ENCODE results near the gene GDPGP1. TPM values are rescaled to one million over a fixed set of nuclear protein-coding genes. Genes with fewer than 3 reads are reported as not detected.

Gene GDPGP1
- total and polyA plus RNA-seq, 11 donors = 4.8 to 18.9 (median 12.3) TPM

- intact Hi-C loops (cut with DNase I) = loop anchor here in 2 of 10 donors (5.0 kb wide), 2 partner anchors 32 to 117 kb away; partner anchors contain the start of gene IDH2 (in 1 of the 2)
Measured at GRCh38 chr15:90219421-90220141, 14.4 kb upstream of the GDPGP1 start.

GRCh38 chr15:90221246-90221900 is 12.6 kb upstream of the GDPGP1 start:
- TF ChIP-seq POLR2A (IDR thresholded peaks at IDR 0.05) (no peak), CTCF (IDR thresholded peaks at IDR 0.05) (peak; percentile 62 to 89 (median 72))
- ATAC-seq (peak; percentile 55 to 87 (median 80)), DNase-seq (peak; percentile 80 to 85 (median 82))
- H3K4me3 ChIP-seq = no peak overlapping the region
- H3K27me3 ChIP-seq = no peaks in the 10 kb centered on the region
- H3K4me1 ChIP-seq = peaks cover 0 to 14% (median 8%) of the 10 kb centered on the region in 12 donors
- H3K36me3 ChIP-seq = peaks cover 0 to 51% (median 43%) of the 10 kb centered on the region in 9 donors
- intact Hi-C loops (cut with DNase I) = loop anchor here in 2 of 10 donors (5.0 kb wide), 2 partner anchors 34 to 119 kb away; partner anchors contain the start of gene IDH2 (in 1 of the 2)
- H3K27ac ChIP-seq = peak overlapping the region in 8 of 12 donors; percentile 25 to 62 (median 50)
- H3K9me3 ChIP-seq = no peaks in the 10 kb centered on the region
- WGBS, 4 donors = 39 to 59% (median 46%) methylated on average over 7 to 14 of the region's 14 CpGs

More at GRCh38 chr15:90219421-90220141, 14.4 kb upstream of the GDPGP1 start:
- Histone ChIP-seq H3K27me3 (no peaks in the 10 kb centered on the region), H3K4me3 (no peak overlapping the region), H3K4me1 (peaks cover 0 to 14% (median 8%) of the 10 kb centered on the region in 12 donors), H3K36me3 (peaks cover 0 to 33% (median 25%) of the 10 kb centered on the region in 9 donors), H3K9me3 (no peaks in the 10 kb centered on the region), H3K27ac (peak overlapping the region in 1 of 12 donors; percentile 67)
- DNase-seq (no peak), ATAC-seq (peak; percentile 42 to 62 (median 56))
- TF ChIP-seq CTCF (IDR thresholded peaks at IDR 0.05) (peak; percentile 53 to 78 (median 69)), POLR2A (IDR thresholded peaks at IDR 0.05) (no peak)
- WGBS, 4 donors = 60 to 75% (median 66%) methylated on average over 15 to 17 of the region's 17 CpGs

GRCh38 chr15:90222547-90222946 is 11.5 kb upstream of the GDPGP1 start:
- no peak for ATAC-seq
- H3K27ac ChIP-seq = no peak overlapping the region
- peaks cover 0 to 58% (median 48%) of the 10 kb centered on the region in 9 donors for H3K36me3 ChIP-seq
- no peak overlapping the region for H3K4me3 ChIP-seq
- peaks cover 0 to 14% (median 8%) of the 10 kb centered on the region in 12 donors for H3K4me1 ChIP-seq
- WGBS, 4 donors = 74 to 93% (median 86%) methylated on average over 2 of the region's 2 CpGs
- intact Hi-C loops (cut with DNase I) = loop anchor here in 2 of 10 donors (5.0 kb wide), 2 partner anchors 35 to 120 kb away; partner anchors contain the start of gene IDH2 (in 1 of the 2)
- DNase-seq = no peak
- no peak for TF ChIP-seq CTCF (IDR thresholded peaks at IDR 0.05)
- no peak for TF ChIP-seq POLR2A (IDR thresholded peaks at IDR 0.05)
- H3K9me3 ChIP-seq = no peaks in the 10 kb centered on the region
- no peaks in the 10 kb centered on the region for H3K27me3 ChIP-seq
